Trophoblast cell (in vitro differentiated cells and primary cell): Measurements from ENCODE around the gene METTL1.
A peak's percentile ranks its signal among the peaks of the same experiment; 100 is the strongest.

ENCODE experiments used
- DNase-seq, 2 donors: peaks; one replicate each; pipeline ENCODE4 v3.0.0-alpha.2; 2016
- H2AFZ ChIP-seq: 2 replicates; pipeline ENCODE4 v1.6.1; 2013; ENCODE audit warnings: low read length, moderate library complexity, mild to moderate bottlenecking; ENCODE audit not compliant: insufficient read depth, poor library complexity
- H2AK5ac ChIP-seq: 2 replicates; pipeline ENCODE4 v1.6.1; 2013; ENCODE audit warnings: mild to moderate bottlenecking, low read length
- H2BK120ac ChIP-seq: 2 replicates; pipeline ENCODE4 v1.6.1; 2013; ENCODE audit warnings: low read length, mild to moderate bottlenecking, moderate library complexity; ENCODE audit not compliant: insufficient read depth, poor library complexity
- H2BK12ac ChIP-seq: 2 replicates; pipeline ENCODE4 v1.6.1; 2013; ENCODE audit warnings: mild to moderate bottlenecking, low read length, moderate library complexity
- H2BK5ac ChIP-seq: 2 replicates; pipeline ENCODE4 v1.6.1; 2013; ENCODE audit warnings: low read length, low read depth, moderate library complexity, mild to moderate bottlenecking; ENCODE audit not compliant: poor library complexity
- H3K14ac ChIP-seq: 2 replicates; pipeline ENCODE4 v1.6.1; 2013; ENCODE audit warnings: mild to moderate bottlenecking, low read length
- H3K18ac ChIP-seq: 2 replicates; pipeline ENCODE4 v1.6.1; 2013; ENCODE audit warnings: mild to moderate bottlenecking, low read length
- H3K23ac ChIP-seq: 2 replicates; pipeline ENCODE4 v1.6.1; 2013; ENCODE audit warnings: low read length
- H3K27ac ChIP-seq: 2 replicates; pipeline ENCODE4 v1.5.1; 2013; ENCODE audit warnings: low read depth, mild to moderate bottlenecking, inconsistent platforms, low read length, moderate library complexity
- H3K27me3 ChIP-seq: 2 replicates; pipeline ENCODE4 v1.6.1; 2013; ENCODE audit warnings: inconsistent platforms, mild to moderate bottlenecking, low read length, moderate library complexity; ENCODE audit not compliant: insufficient read depth
- H3K36me3 ChIP-seq, 2 experiments: 1 replicate in 1 of 2; 2 replicates in 1 of 2; pipeline ENCODE4 v1.6.1; 2013; ENCODE audit warnings: low read length in 2 of 2, mild to moderate bottlenecking in 2 of 2, moderate library complexity in 1 of 2; ENCODE audit not compliant: insufficient read depth in 2 of 2, control insufficient read depth in 1 of 2
- H3K4ac ChIP-seq: 2 replicates; pipeline ENCODE4 v1.6.1; 2013; ENCODE audit warnings: low read depth, mild to moderate bottlenecking, low read length, moderate library complexity
- H3K4me1 ChIP-seq, 2 experiments: 1 replicate in 1 of 2; 2 replicates in 1 of 2; pipeline ENCODE4 v1.6.1; 2013; ENCODE audit warnings: low read length in 2 of 2, mild to moderate bottlenecking in 2 of 2, moderate library complexity in 1 of 2; ENCODE audit not compliant: insufficient read depth in 2 of 2, control insufficient read depth in 1 of 2
- H3K4me2 ChIP-seq: 2 replicates; pipeline ENCODE4 v1.6.1; 2013; ENCODE audit warnings: inconsistent platforms, mild to moderate bottlenecking, low read length, moderate library complexity
- H3K4me3 ChIP-seq: 2 replicates; pipeline ENCODE4 v1.5.1; 2013; ENCODE audit warnings: mild to moderate bottlenecking, low read depth, low read length, inconsistent platforms
- H3K79me1 ChIP-seq: one replicate; pipeline ENCODE4 v1.6.1; 2013; ENCODE audit warnings: low read length
- H3K79me2 ChIP-seq: 2 replicates; pipeline ENCODE4 v1.6.1; 2013; ENCODE audit warnings: low read length, mild to moderate bottlenecking; ENCODE audit not compliant: control insufficient read depth, insufficient read depth, poor library complexity
- H3K9ac ChIP-seq: 2 replicates; pipeline ENCODE4 v1.6.1; 2013; ENCODE audit warnings: mild to moderate bottlenecking, low read length
- H3K9me3 ChIP-seq: 2 replicates; pipeline ENCODE4 v1.6.1; 2013; ENCODE audit warnings: low read depth, mild to moderate bottlenecking, control low read depth, inconsistent platforms, low read length; ENCODE audit not compliant: insufficient read depth
- H4K12ac ChIP-seq: 2 replicates; pipeline ENCODE4 v1.6.1; 2013; ENCODE audit warnings: low read depth, mild to moderate bottlenecking, low read length, moderate library complexity
- H4K8ac ChIP-seq: 2 replicates; pipeline ENCODE4 v1.6.1; 2013; ENCODE audit warnings: low read depth, mild to moderate bottlenecking, low read length, moderate library complexity
- H4K91ac ChIP-seq: one replicate; pipeline ENCODE4 v1.6.1; 2013; ENCODE audit warnings: low read depth, mild to moderate bottlenecking, low read length, moderate library complexity
- WGBS: extraction: QIAGEN DNeasy Blood & Tissue Kit; methylation state at CpG from one replicate; pipeline ENCODE4 v1.1.7; 2013; ENCODE audit warnings: missing lambda C conversion rate; ENCODE audit not compliant: insufficient read length, insufficient coverage; ENCODE audit errors: extremely low coverage; 5-methylcytosine and 5-hydroxymethylcytosine counted together

METTL1 gene

GRCh38 chr12:57726151-57726883 is 45.6 kb downstream of the METTL1 start:
- WGBS = no CpG with 5 or more reads among the region's 79 CpGs
- peak overlapping the region; percentile 55 for H3K4me3 ChIP-seq
- H2AFZ ChIP-seq = no peak overlapping the region
- H2BK5ac ChIP-seq = no peak overlapping the region
- peak overlapping the region; percentile 60 for H3K4me2 ChIP-seq
- peaks cover 7 to 12% of the 10 kb centered on the region in 2 experiments for H3K4me1 ChIP-seq
- H3K9ac ChIP-seq = no peak overlapping the region
- no peak overlapping the region for H2AK5ac ChIP-seq
- no peak overlapping the region for H2BK120ac ChIP-seq
- H3K27ac ChIP-seq = no peak overlapping the region
- no peak overlapping the region for H3K14ac ChIP-seq
- H3K27me3 ChIP-seq = peaks cover 26% of the 10 kb centered on the region
- no peak overlapping the region for H3K18ac ChIP-seq
- H4K12ac ChIP-seq = no peak overlapping the region
- no peaks in the 10 kb centered on the region for H3K79me2 ChIP-seq
- no peak overlapping the region for H2BK12ac ChIP-seq
- peaks cover 3 to 5% of the 10 kb centered on the region in 2 experiments for H3K36me3 ChIP-seq
- no peaks in the 10 kb centered on the region for H3K79me1 ChIP-seq
- H4K8ac ChIP-seq = no peak overlapping the region
- H4K91ac ChIP-seq = no peak overlapping the region
- DNase-seq = peak in 1 of 2 donors; percentile 48
- H3K4ac ChIP-seq = no peak overlapping the region
- H3K9me3 ChIP-seq = peaks cover 19% of the 10 kb centered on the region
- H3K23ac ChIP-seq = no peak overlapping the region

GRCh38 chr12:57725851-57726150 is 46.1 kb downstream of the METTL1 start:
- no peak overlapping the region for H3K27ac ChIP-seq
- no peaks in the 10 kb centered on the region for H3K79me2 ChIP-seq
- no peak overlapping the region for H2BK5ac ChIP-seq
- no peak overlapping the region for H3K23ac ChIP-seq
- H2AK5ac ChIP-seq = no peak overlapping the region
- H3K36me3 ChIP-seq = peaks cover 6 to 10% of the 10 kb centered on the region in 2 experiments
- no peak overlapping the region for H3K9ac ChIP-seq
- no CpG with 5 or more reads among the region's 10 CpGs for WGBS
- no peak overlapping the region for H3K4ac ChIP-seq
- H3K9me3 ChIP-seq = peaks cover 19% of the 10 kb centered on the region
- H3K27me3 ChIP-seq = peaks cover 26% of the 10 kb centered on the region
- no peak for DNase-seq
- H4K91ac ChIP-seq = no peak overlapping the region
- no peak overlapping the region for H4K8ac ChIP-seq
- H3K18ac ChIP-seq = no peak overlapping the region
- peak overlapping the region; percentile 60 for H3K4me2 ChIP-seq
- H2AFZ ChIP-seq = no peak overlapping the region
- no peak overlapping the region for H4K12ac ChIP-seq
- H3K79me1 ChIP-seq = no peaks in the 10 kb centered on the region
- no peak overlapping the region for H2BK120ac ChIP-seq
- no peak overlapping the region for H3K4me3 ChIP-seq
- H3K14ac ChIP-seq = no peak overlapping the region
- H2BK12ac ChIP-seq = no peak overlapping the region
- H3K4me1 ChIP-seq = peaks cover 7 to 12% of the 10 kb centered on the region in 2 experiments

GRCh38 chr12:57724936-57725740 is 46.8 kb downstream of the METTL1 start:
- H2AK5ac ChIP-seq = no peak overlapping the region
- H3K27me3 ChIP-seq = peaks cover 26% of the 10 kb centered on the region
- H4K8ac ChIP-seq = no peak overlapping the region
- H3K79me2 ChIP-seq = no peaks in the 10 kb centered on the region
- no peak overlapping the region for H3K23ac ChIP-seq
- no peak overlapping the region for H2BK120ac ChIP-seq
- DNase-seq = no peak
- no peak overlapping the region for H3K14ac ChIP-seq
- no CpG with 5 or more reads among the region's 11 CpGs for WGBS
- peaks cover 19% of the 10 kb centered on the region for H3K9me3 ChIP-seq
- H2AFZ ChIP-seq = no peak overlapping the region
- H3K4ac ChIP-seq = no peak overlapping the region
- peaks cover 7 to 12% of the 10 kb centered on the region in 2 experiments for H3K4me1 ChIP-seq
- no peaks in the 10 kb centered on the region for H3K79me1 ChIP-seq
- no peak overlapping the region for H3K4me3 ChIP-seq
- no peak overlapping the region for H2BK5ac ChIP-seq
- no peak overlapping the region for H3K4me2 ChIP-seq
- peaks cover 13 to 17% of the 10 kb centered on the region in 2 experiments for H3K36me3 ChIP-seq
- H3K9ac ChIP-seq = no peak overlapping the region
- no peak overlapping the region for H4K12ac ChIP-seq
- no peak overlapping the region for H4K91ac ChIP-seq
- no peak overlapping the region for H2BK12ac ChIP-seq
- no peak overlapping the region for H3K18ac ChIP-seq
- H3K27ac ChIP-seq = no peak overlapping the region

DNA sequence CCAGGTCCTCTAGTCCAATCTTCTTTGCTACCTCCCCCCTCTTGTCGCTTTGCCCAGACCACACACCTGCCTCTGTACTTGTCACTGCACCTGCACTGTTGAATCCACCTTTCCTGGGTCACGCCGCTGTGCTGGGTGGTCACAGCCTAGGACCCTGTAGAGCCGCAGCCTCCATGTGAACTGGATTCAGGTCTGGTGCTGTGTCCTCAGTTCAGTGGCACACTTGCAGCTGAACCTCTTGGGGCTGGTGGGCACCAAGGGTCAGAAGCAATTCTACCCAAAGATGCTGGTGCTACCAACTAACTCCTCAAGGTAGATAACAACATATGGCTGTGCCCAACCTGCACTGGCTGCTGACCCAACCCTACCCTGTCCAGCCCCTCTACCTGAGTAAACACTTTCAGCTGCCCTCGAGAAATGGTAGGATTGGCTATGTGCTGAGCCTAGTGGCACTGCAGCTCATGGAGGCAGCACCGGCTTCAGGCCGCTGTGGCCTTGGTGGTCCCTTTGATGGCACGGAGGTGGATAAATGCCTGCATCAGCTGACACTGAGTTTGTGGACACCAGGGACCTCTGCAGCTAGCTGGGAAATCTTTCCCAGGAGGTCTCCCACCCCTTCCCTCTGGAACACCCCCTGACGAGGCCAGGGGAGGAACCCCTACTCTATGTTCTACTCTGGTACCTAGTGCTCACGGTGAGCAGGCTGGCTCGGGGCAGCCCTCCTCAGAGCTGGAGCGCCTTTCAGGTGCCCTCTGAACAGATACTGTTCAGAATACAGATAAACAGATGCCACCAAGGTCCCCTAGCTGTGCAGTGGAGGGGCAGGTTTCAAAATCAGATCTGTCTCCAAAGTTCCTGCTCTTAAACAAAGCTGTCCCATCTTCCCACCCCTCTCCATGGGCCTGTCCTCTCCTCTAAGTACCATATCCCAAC is 47.6 kb downstream of the METTL1 start:
- Histone ChIP-seq H3K27me3 (peaks cover 23% of the 10 kb centered on the region), H2AFZ (no peak overlapping the region), H4K91ac (no peak overlapping the region)

More for the DNA sequence above, 47.6 kb downstream of the METTL1 start:
- WGBS = no CpG with 5 or more reads among the region's 12 CpGs
- Histone ChIP-seq H2AK5ac (no peak overlapping the region), H3K36me3 (peaks cover 17 to 24% of the 10 kb centered on the region in 2 experiments), H3K9me3 (peaks cover 17% of the 10 kb centered on the region), H3K18ac (no peak overlapping the region), H2BK120ac (no peak overlapping the region), H3K4me3 (peak overlapping the region; percentile 28), H3K27ac (no peak overlapping the region), H3K4me1 (peaks cover 7 to 12% of the 10 kb centered on the region in 2 experiments), H4K8ac (no peak overlapping the region), H3K79me1 (no peaks in the 10 kb centered on the region), H2BK5ac (no peak overlapping the region), H3K4me2 (no peak overlapping the region), H2BK12ac (no peak overlapping the region), H3K23ac (no peak overlapping the region), H3K79me2 (no peaks in the 10 kb centered on the region), H3K9ac (no peak overlapping the region), H4K12ac (no peak overlapping the region), H3K4ac (no peak overlapping the region), H3K14ac (no peak overlapping the region)
- DNase-seq = no peak
